SW480 (cell line): Measurements from ENCODE around the gene RAPSN.

Source experiments
- DNase-seq: peaks from one replicate; pipeline ENCODE4 v3.0.0-alpha.2; 2016; ENCODE audit warnings: low spot score

Gene RAPSN

GRCh38 chr11:47408598-47409439, 40.1 kb downstream of the RAPSN start:
- peak; percentile 65 for DNase-seq

- peak; percentile 95 for DNase-seq
Observed at GRCh38 chr11:47407746-47408590, 41.0 kb downstream of the RAPSN start, which contains the start of gene SLC39A13. Gene SLC39A13, plus strand, starts transcription at chr11:47408590. Its CDS starts 1,505 bp downstream, at chr11:47410095.

GRCh38 chr11:47406896-47407745, 41.8 kb downstream of the RAPSN start:
- DNase-seq, result no peak

GRCh38 chr11:47403571-47403970, 45.4 kb downstream of the RAPSN start:
- no peak for DNase-seq

GRCh38 chr11:47403135-47403534, 45.8 kb downstream of the RAPSN start:
- DNase-seq, result no peak

- no peak for DNase-seq
Observed at GRCh38 chr11:47400768-47401279, 48.1 kb downstream of the RAPSN start.

- no peak for DNase-seq
Observed at GRCh38 chr11:47399860-47400767, 48.8 kb downstream of the RAPSN start.

- DNase-seq, result no peak
Observed at GRCh38 chr11:47398551-47398950, 50.4 kb downstream of the RAPSN start.

GRCh38 chr11:47398011-47398410, 50.9 kb downstream of the RAPSN start:
- DNase-seq, result no peak

GRCh38 chr11:47396049-47396320, 53.0 kb downstream of the RAPSN start:
- DNase-seq, result no peak

GRCh38 chr11:47395223-47396048, 53.5 kb downstream of the RAPSN start:
- DNase-seq, result no peak

- no peak for DNase-seq
Observed at GRCh38 chr11:47394322-47395222, 54.4 kb downstream of the RAPSN start.

- DNase-seq, result no peak
Observed at GRCh38 chr11:47394050-47394321, 55.0 kb downstream of the RAPSN start.

- DNase-seq, result no peak
Observed at GRCh38 chr11:47393163-47394049, 55.5 kb downstream of the RAPSN start.

GRCh38 chr11:47392546-47393162, 56.3 kb downstream of the RAPSN start:
- DNase-seq, result no peak

- no peak for DNase-seq
Observed at GRCh38 chr11:47391711-47392432, 57.1 kb downstream of the RAPSN start.

- DNase-seq, result no peak
Observed at GRCh38 chr11:47391077-47391583, 57.8 kb downstream of the RAPSN start.
